SU-DHL-6 (cell line): ENCODE results near the gene TIPARP.

Experiments used
- H2AFZ ChIP-seq: fragments of 200-600 bp; sonication (generic); 2 replicates; pipeline ENCODE4 v1.6.1; 2014; ENCODE audit warnings: low read depth, mild to moderate bottlenecking, moderate library complexity, mixed read lengths, antibody characterized with exemption, low read length; ENCODE audit not compliant: severe bottlenecking
- H3F3A ChIP-seq: fragments of 200-600 bp; shearing (Covaris generic); 2 replicates; pipeline ENCODE4 v1.6.0; 2016; ENCODE audit warnings: antibody characterized with exemption, mild to moderate bottlenecking; ENCODE audit not compliant: insufficient read depth
- H3K27ac ChIP-seq: fragments of 200-600 bp; sonication (generic); 2 replicates; pipeline ENCODE4 v1.5.1; 2016; ENCODE audit warnings: low read depth, mild to moderate bottlenecking, low read length, moderate library complexity, mixed read lengths
- H3K27me3 ChIP-seq: fragments of 200-600 bp; sonication (generic), shearing (Covaris generic); 2 replicates; pipeline ENCODE4 v1.6.0; 2014; ENCODE audit warnings: mild to moderate bottlenecking, low read length
- H3K36me3 ChIP-seq: fragments of 200-600 bp; sonication (generic); 2 replicates; pipeline ENCODE4 v1.6.1; 2014; ENCODE audit warnings: mild to moderate bottlenecking, low read length, mixed read lengths
- H3K4me2 ChIP-seq: fragments of 300-600, 200-600 bp; shearing (Covaris generic), sonication (generic); 2 replicates; pipeline ENCODE4 v1.6.0; 2014; ENCODE audit warnings: low read length, low read depth, mild to moderate bottlenecking; ENCODE audit not compliant: poor library complexity, severe bottlenecking
- H3K4me3 ChIP-seq: fragments of 200-600 bp; sonication (generic); 2 replicates; pipeline ENCODE4 v1.5.1; 2014; ENCODE audit warnings: antibody characterized with exemption, low read length, mild to moderate bottlenecking, mixed read lengths; ENCODE audit not compliant: insufficient read depth, poor library complexity, severe bottlenecking
- H3K79me2 ChIP-seq: fragments of 200-600 bp; sonication (generic); 2 replicates; pipeline ENCODE4 v1.6.1; 2014; ENCODE audit warnings: mild to moderate bottlenecking, low read length, moderate library complexity; ENCODE audit not compliant: insufficient read depth
- H3K9ac ChIP-seq: fragments of 200-600 bp; sonication (generic); 2 replicates; pipeline ENCODE4 v1.7.0; 2014; ENCODE audit warnings: mild to moderate bottlenecking, low read length
- H3K9me2 ChIP-seq: fragments of 200-600 bp; sonication (generic); replicated peaks from 2 replicates; pipeline ENCODE4 v1.6.1; 2014; ENCODE audit warnings: low read length; ENCODE audit not compliant: insufficient read depth
- H3K9me3 ChIP-seq: fragments of 200-600 bp; sonication (generic); 2 replicates; pipeline ENCODE4 v1.6.1; 2014; ENCODE audit warnings: low read length, mixed read lengths; ENCODE audit not compliant: insufficient read depth
- H4K20me1 ChIP-seq: fragments of 200-600 bp; sonication (generic); 2 replicates; pipeline ENCODE4 v1.6.1; 2014; ENCODE audit warnings: low read depth, mild to moderate bottlenecking, antibody characterized with exemption, low read length, moderate library complexity, mixed read lengths
- CTCF ChIP-seq: fragments of 200-600 bp; sonication (generic); IDR thresholded peaks from one replicate; pipeline ENCODE4 v1.5.1; 2017; ENCODE audit warnings: antibody characterized with exemption, mild to moderate bottlenecking, low read length, moderate library complexity; ENCODE audit not compliant: insufficient read depth, poor library complexity, severe bottlenecking
- EZH2phosphoT487 ChIP-seq: fragments of 200-600 bp; sonication (generic), shearing (Covaris generic); conservative IDR thresholded peaks from 2 replicates; pipeline ENCODE4 v1.6.1; 2018; ENCODE audit warnings: mild to moderate bottlenecking, antibody characterized with exemption, low read length, moderate library complexity, mixed read lengths

The TIPARP gene

GRCh38 chr3:156635973-156636372 lies 38.4 kb upstream of the TIPARP start:
- no peaks in the 10 kb centered on the region for H3K36me3 ChIP-seq
- no peak overlapping the region for H3K4me2 ChIP-seq
- no peaks in the 10 kb centered on the region for H3K9me2 ChIP-seq
- H3K79me2 ChIP-seq, result no peaks in the 10 kb centered on the region
- H3K9me3 ChIP-seq, result no peaks in the 10 kb centered on the region
- no peak overlapping the region for H2AFZ ChIP-seq
- no peak overlapping the region for H3K9ac ChIP-seq
- H3K4me3 ChIP-seq, result no peak overlapping the region
- TF ChIP-seq CTCF (no peak), EZH2phosphoT487 (no peak)
- no peak overlapping the region for H3K27ac ChIP-seq
- H4K20me1 ChIP-seq, result no peaks in the 10 kb centered on the region
- H3K27me3 ChIP-seq, result no peaks in the 10 kb centered on the region; the same call in 1 of the 2 replicates
- no peaks in the 10 kb centered on the region for H3F3A ChIP-seq

DNA sequence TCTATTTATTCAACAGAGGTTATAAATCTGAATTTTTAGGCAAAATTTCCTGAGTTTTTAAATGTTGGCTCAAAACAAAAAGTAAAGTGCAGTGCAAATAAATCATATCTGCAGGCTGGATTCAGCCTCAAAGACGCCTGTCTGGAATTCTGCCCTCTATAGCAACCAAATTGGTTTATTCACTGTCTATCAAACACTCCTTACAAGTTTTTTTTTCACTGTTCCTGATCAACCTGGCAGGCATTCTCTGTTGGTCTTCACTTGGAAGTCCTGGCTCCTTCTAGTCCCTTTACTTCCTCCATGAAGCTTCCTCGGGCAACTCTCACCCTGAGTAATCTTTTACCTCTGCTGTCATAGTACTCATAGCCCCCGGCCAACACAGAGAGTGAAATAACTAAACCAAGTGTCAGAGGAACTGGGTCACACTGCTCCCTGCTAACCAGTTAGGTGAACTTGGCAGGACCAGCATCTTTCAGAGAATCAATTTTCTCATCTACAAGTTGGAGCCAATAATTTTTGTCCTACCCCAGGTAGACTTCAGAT lies 36.8 kb upstream of the TIPARP start:
- Histone ChIP-seq H3K4me2 (no peak overlapping the region), H3K27me3 (no peaks in the 10 kb centered on the region; the same call in 1 of the 2 replicates), H3K9me2 (no peaks in the 10 kb centered on the region), H3K9me3 (no peaks in the 10 kb centered on the region), H2AFZ (no peak overlapping the region), H4K20me1 (no peaks in the 10 kb centered on the region), H3K4me3 (no peak overlapping the region), H3K27ac (no peak overlapping the region), H3F3A (no peaks in the 10 kb centered on the region), H3K79me2 (no peaks in the 10 kb centered on the region), H3K36me3 (no peaks in the 10 kb centered on the region), H3K9ac (no peak overlapping the region)
- no peak for TF ChIP-seq EZH2phosphoT487
- TF ChIP-seq CTCF, result no peak

GRCh38 chr3:156638271-156638670 lies 36.1 kb upstream of the TIPARP start:
- no peaks in the 10 kb centered on the region for H3F3A ChIP-seq
- TF ChIP-seq CTCF, result no peak
- TF ChIP-seq EZH2phosphoT487, result no peak
- no peaks in the 10 kb centered on the region for H3K9me3 ChIP-seq
- no peaks in the 10 kb centered on the region for H3K9me2 ChIP-seq
- no peaks in the 10 kb centered on the region for H3K79me2 ChIP-seq
- H3K4me3 ChIP-seq, result no peak overlapping the region
- no peak overlapping the region for H3K27ac ChIP-seq
- H3K9ac ChIP-seq, result no peak overlapping the region
- no peaks in the 10 kb centered on the region; the same call in 1 of the 2 replicates for H3K27me3 ChIP-seq
- no peaks in the 10 kb centered on the region for H3K36me3 ChIP-seq
- no peaks in the 10 kb centered on the region for H4K20me1 ChIP-seq
- no peak overlapping the region for H3K4me2 ChIP-seq
- H2AFZ ChIP-seq, result no peak overlapping the region
